GM12873 (cell line): ENCODE results near the gene CACNA2D4.

Experiments used
- CTCF ChIP-seq: IDR thresholded peaks from 2 replicates; pipeline ENCODE4 v1.5.1; 2012; ENCODE audit warnings: low read depth, mild to moderate bottlenecking, moderate library complexity, low read length, control low read depth; ENCODE audit not compliant: insufficient read depth; ENCODE audit errors: missing control alignments

The CACNA2D4 gene

GRCh38 chr12:1930803-1931597 lies 12.5 kb upstream of the CACNA2D4 start:
- no peak for TF ChIP-seq CTCF

DNA sequence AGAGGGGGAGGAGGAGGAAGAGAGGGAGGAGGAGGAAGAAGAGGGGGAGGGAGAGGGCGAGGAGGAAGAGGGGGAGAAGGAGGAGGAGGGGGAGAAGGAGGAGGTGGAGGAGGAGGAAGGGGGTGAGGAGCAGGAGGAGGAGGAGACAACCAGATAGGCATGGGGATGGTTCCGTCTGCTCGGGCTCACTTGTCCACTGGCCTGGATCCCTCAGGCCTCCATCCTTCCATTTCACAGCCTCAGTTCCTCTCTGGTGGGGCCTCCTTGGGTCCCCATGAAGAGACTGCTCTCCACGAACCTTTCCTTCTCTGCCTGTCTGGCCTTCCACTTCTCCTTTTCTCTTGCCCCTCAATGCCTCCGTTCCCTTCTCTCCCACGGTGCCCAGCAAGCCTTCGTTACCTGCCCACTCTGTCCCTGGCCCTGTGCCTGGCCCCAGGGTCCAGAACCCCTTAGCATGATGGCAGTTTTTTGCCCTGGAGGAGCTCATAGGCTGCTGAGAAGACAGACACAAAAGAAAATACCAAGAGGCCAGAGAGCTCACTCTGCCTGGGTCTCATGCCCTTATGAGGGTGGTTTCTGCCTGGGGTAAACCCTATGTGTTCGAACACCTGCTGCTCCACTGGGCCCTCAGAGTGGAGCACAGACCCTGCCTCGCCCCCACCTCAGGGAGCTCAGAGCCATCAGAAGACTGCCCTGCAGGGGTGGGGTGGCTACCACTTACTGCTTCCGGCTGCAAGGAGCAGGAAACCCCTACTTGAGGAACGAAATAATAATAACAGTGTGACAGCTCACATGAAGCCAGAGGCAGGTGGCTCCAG lies 11.7 kb upstream of the CACNA2D4 start:
- TF ChIP-seq CTCF: no peak

DNA sequence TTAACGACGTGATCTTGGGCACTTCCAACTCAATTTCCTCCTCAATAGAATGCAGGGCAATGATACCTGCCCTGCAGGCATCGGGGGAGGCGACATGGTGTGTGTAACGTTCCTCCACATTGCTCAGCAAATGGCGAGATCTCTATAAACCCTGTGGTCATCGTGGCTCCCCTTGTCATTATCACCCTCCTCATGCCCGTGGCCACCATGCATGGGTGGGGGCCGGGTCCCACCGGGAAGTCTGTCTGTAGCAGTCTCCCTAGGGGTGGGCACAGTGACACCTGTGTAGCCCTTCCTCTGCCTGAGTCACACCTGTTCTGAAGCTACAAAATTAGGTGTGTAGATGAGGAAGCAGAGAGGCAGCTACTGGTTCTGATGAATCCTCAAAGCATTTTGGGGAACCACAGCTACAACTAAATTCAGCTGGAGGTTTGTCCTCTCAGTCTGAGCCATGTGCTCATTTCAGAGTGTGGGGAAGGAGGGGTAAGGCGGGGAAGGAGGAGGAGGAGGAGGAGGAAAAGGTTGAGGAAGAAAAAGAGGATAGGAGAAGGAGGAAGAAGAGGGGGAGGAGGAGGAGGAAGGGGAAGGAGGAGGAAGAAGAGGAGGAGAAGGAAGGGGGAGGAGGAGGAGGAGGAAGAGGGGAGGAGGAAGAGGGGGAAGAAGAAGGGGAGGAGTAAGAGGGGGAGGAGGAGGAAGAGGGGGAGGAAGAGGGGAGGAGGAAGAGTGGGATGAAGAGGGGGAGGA lies 11.0 kb upstream of the CACNA2D4 start:
- no peak for TF ChIP-seq CTCF

- TF ChIP-seq CTCF: no peak
Measured at GRCh38 chr12:1928439-1929121, 10.1 kb upstream of the CACNA2D4 start.

DNA sequence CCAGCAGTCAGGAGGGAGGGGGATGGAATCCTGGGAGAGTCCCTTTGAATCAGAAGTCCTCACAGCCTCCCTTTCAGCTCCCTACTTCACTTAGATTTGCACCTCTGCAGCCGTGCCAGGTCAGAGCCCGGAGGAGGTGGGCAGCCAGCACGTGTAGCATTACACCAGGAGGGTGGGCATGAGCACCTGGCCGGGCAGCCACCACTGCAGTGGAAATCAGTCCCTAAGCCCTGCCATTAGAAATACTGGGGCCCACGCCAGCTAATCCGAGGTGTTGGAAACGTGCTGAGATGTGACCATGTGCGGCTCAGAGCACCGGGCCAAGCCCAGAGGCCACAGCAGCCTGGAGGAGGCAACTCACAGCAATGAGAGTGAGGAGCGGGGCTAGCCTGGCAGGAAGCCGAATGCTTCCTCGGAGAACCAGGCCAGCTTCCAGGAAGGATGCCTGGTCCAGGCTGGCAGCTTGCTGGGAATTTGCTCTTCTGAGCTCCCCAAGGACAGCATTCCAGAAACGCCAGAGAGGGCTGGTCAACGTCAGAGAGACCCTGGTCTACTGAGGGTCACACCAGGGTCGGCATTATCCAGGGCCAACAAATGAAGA lies 9.4 kb upstream of the CACNA2D4 start:
- no peak for TF ChIP-seq CTCF

GRCh38 chr12:1927051-1927680 lies 8.7 kb upstream of the CACNA2D4 start:
- TF ChIP-seq CTCF: no peak
